ENCODE results near the gene RPS19. TPM values are rescaled to one million over a fixed set of nuclear protein-coding genes. Genes with fewer than 3 reads are reported as not detected.

Gene RPS19
- total and polyA plus RNA-seq, 4 donors, result 275 to 655 (median 476) TPM

DNA sequence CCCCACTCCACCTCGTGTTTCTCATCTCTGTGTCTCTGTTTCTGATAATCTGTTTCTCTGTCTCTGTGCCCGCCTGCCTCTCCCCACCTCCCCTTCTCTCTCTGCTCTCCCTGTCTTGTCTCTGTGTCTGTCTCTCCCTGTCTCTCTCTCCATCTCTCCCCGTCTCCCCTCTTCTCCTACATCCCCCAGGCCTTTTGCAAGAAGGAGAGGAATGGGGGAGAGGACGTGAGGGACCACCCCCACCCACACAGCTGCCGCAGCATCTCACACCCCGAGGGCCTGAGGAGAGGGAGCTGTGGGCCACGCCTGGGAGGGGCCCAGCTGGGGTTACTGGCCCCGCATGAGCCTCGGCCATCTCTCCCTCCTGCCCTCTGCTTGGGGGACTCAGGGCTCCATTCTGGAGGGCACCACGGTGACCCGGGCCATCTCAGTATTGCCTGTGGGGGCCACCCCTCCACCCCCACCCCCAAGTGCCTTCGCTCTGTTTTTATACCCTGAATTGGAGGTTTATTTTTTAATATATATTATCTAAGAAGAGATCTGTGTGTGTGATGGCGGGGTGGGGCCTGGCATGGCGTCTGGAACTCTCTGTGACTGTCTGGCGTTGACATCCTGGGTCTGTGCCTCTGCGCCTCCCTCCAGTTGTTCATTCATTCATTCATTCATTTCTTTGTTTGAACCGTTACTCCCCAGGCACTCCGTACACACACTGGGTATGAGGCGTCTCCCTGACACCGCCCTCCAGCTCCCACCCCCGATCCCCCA lies 47.0 kb downstream of the RPS19 start:
- H3K27me3 ChIP-seq (ENCODE audit: control insufficient read depth in 4 of 4, insufficient read depth in 4 of 4, low read length in 3 of 4), result peaks cover 0 to 2% (median 0%) of the 10 kb centered on the region in 4 donors
- no peak for DNase-seq (ENCODE audit: low spot score)
- 90% methylated on average over 21 of the region's 21 CpGs for WGBS
- H3K36me3 ChIP-seq (ENCODE audit: control insufficient read depth in 4 of 4, insufficient read depth in 3 of 4, low read depth in 1 of 4, low read length in 3 of 4), result peaks cover 19 to 42% (median 21%) of the 10 kb centered on the region in 4 donors
- H3K4me3 ChIP-seq (ENCODE audit: low read depth in 1 of 3, low read length in 3 of 3), result no peak overlapping the region
- TF ChIP-seq NR2F2 (IDR thresholded peaks at IDR 0.05), result no peak
- TF ChIP-seq FOXA2 (IDR thresholded peaks at IDR 0.05), result no peak
- TF ChIP-seq, protein P1, sequence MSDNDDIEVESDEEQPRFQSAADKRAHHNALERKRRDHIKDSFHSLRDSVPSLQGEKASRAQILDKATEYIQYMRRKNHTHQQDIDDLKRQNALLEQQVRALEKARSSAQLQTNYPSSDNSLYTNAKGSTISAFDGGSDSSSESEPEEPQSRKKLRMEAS (IDR thresholded peaks at IDR 0.05), result no peak
- H3K9ac ChIP-seq (ENCODE audit: low read depth in 1 of 2, low read length in 2 of 2), result no peak overlapping the region
- peaks cover 0 to 7% (median 4%) of the 10 kb centered on the region in 4 donors for H3K4me1 ChIP-seq (ENCODE audit: control insufficient read depth in 4 of 4, insufficient read depth in 4 of 4, low read length in 3 of 4)
- no peak overlapping the region for H3K27ac ChIP-seq (ENCODE audit: low read depth in 1 of 2, low read length in 2 of 2)
- no peaks in the 10 kb centered on the region for H3K9me3 ChIP-seq (ENCODE audit: control insufficient read depth in 4 of 4, low read length in 3 of 4)

DNA sequence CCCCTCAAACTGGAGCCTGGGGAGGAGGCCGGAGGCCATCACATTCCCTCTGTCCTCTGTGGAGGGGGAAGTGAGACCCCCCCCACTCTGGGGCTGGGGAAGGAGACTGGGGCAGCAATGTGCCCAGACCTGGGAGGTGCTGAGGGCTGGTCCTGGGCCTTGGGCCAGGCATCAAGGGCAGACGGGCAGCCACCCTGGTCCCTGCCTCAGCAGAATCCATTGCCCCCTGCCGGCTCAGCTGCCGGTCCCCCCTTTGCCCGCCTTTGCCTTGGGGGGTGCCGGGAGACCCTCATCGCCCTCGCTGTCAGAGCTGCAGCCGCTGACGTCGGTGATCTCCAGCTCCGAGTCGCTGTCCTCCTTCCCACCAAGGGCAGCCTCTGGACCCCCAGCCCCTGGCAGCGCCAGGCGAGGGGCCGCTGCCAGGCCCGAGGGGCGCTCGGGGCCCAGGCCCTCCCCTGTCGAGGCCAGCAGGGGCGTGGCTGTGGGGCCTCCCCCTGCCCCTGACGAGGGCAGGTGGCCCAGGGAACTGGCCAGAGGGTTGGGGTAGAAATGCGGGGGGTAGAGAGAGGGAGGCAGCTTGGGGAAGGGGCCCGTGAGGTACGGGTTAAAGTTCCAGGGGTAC lies 48.0 kb downstream of the RPS19 start:
- Histone ChIP-seq H3K27me3 (ENCODE audit: control insufficient read depth in 4 of 4, insufficient read depth in 4 of 4, low read length in 3 of 4) (peaks cover 0 to 4% (median 0%) of the 10 kb centered on the region in 4 donors), H3K9ac (ENCODE audit: low read depth in 1 of 2, low read length in 2 of 2) (no peak overlapping the region), H3K4me1 (ENCODE audit: control insufficient read depth in 4 of 4, insufficient read depth in 4 of 4, low read length in 3 of 4) (peaks cover 0 to 7% (median 4%) of the 10 kb centered on the region in 4 donors), H3K4me3 (ENCODE audit: low read depth in 1 of 3, low read length in 3 of 3) (no peak overlapping the region), H3K36me3 (ENCODE audit: control insufficient read depth in 4 of 4, insufficient read depth in 3 of 4, low read depth in 1 of 4, low read length in 3 of 4) (peaks cover 12 to 32% (median 14%) of the 10 kb centered on the region in 4 donors), H3K27ac (ENCODE audit: low read depth in 1 of 2, low read length in 2 of 2) (no peak overlapping the region), H3K9me3 (ENCODE audit: control insufficient read depth in 4 of 4, low read length in 3 of 4) (no peaks in the 10 kb centered on the region)
- DNase-seq (ENCODE audit: low spot score), result no peak
- 92% methylated on average over 25 of the region's 25 CpGs for WGBS
- TF ChIP-seq GABPA (IDR thresholded peaks at IDR 0.05 in 1 of 2, conservative IDR thresholded peaks at IDR 0.05 in 1 of 2) (no peak), HNF4A (conservative IDR thresholded peaks at IDR 0.05) (no peak), NR2F2 (IDR thresholded peaks at IDR 0.05) (no peak), FOXA1 (IDR thresholded peaks at IDR 0.05) (no peak), FOXA2 (IDR thresholded peaks at IDR 0.05) (no peak), HNF4G (IDR thresholded peaks at IDR 0.05) (no peak), TAF1 (conservative IDR thresholded peaks at IDR 0.05) (no peak), JUND (IDR thresholded peaks at IDR 0.05) (no peak)
- TF ChIP-seq, protein P2, sequence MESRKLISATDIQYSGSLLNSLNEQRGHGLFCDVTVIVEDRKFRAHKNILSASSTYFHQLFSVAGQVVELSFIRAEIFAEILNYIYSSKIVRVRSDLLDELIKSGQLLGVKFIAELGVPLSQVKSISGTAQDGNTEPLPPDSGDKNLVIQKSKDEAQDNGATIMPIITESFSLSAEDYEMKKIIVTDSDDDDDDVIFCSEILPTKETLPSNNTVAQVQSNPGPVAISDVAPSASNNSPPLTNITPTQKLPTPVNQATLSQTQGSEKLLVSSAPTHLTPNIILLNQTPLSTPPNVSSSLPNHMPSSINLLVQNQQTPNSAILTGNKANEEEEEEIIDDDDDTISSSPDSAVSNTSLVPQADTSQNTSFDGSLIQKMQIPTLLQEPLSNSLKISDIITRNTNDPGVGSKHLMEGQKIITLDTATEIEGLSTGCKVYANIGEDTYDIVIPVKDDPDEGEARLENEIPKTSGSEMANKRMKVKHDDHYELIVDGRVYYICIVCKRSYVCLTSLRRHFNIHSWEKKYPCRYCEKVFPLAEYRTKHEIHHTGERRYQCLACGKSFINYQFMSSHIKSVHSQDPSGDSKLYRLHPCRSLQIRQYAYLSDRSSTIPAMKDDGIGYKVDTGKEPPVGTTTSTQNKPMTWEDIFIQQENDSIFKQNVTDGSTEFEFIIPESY (IDR thresholded peaks at IDR 0.05), result no peak

DNA sequence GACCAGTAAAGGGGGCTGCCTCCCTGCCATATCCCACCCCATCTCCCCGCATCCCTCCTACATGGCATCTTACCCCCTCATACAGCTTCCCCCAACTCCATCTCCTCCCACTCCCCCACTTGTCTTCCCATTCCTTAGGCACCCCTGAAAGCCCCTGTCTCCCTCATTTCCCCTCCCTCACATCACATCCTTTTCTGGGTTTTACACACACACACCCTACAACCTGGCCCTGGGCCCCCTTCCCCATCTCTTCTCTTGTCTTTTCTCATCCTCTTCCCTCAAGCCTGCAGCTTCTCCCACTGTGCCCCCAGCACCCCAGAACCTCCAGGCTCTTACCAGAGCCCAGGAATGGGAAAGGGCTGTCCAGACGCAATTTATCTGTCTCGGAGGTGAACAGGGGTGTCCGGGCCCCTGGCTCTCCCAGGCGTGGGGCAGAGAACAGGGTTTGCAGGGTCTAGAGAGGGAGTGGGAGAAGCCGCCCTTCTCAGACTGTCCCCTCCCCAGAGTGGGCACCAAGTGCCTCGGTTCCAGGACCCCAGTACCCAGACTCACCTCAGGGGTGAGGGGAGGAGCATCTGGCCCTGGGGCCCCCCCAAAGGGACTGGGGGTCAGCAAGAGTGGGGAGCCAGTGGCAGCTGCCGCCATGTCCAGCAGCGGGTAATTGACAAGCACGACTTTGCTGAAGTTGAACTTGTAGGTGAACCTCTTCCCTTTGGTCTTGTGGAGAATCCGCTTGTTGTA lies 48.8 kb downstream of the RPS19 start:
- TF ChIP-seq, protein P3, sequence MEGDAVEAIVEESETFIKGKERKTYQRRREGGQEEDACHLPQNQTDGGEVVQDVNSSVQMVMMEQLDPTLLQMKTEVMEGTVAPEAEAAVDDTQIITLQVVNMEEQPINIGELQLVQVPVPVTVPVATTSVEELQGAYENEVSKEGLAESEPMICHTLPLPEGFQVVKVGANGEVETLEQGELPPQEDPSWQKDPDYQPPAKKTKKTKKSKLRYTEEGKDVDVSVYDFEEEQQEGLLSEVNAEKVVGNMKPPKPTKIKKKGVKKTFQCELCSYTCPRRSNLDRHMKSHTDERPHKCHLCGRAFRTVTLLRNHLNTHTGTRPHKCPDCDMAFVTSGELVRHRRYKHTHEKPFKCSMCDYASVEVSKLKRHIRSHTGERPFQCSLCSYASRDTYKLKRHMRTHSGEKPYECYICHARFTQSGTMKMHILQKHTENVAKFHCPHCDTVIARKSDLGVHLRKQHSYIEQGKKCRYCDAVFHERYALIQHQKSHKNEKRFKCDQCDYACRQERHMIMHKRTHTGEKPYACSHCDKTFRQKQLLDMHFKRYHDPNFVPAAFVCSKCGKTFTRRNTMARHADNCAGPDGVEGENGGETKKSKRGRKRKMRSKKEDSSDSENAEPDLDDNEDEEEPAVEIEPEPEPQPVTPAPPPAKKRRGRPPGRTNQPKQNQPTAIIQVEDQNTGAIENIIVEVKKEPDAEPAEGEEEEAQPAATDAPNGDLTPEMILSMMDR (IDR thresholded peaks at IDR 0.05; ENCODE audit: low read depth, low read length, missing input control), result no peak
- no peak for TF ChIP-seq TAF1 (conservative IDR thresholded peaks at IDR 0.05)
- TF ChIP-seq SP1 (IDR thresholded peaks at IDR 0.05), result no peak
- TF ChIP-seq RAD21 (IDR thresholded peaks at IDR 0.05), result no peak
- TF ChIP-seq NR2F2 (IDR thresholded peaks at IDR 0.05), result no peak
- TF ChIP-seq, protein P2 (IDR thresholded peaks at IDR 0.05), result no peak
- no peak for TF ChIP-seq YY1 (IDR thresholded peaks at IDR 0.05)
- Histone ChIP-seq H3K27me3 (ENCODE audit: control insufficient read depth in 4 of 4, insufficient read depth in 4 of 4, low read length in 3 of 4) (peaks cover 0 to 4% (median 0%) of the 10 kb centered on the region in 4 donors), H3K27ac (ENCODE audit: low read depth in 1 of 2, low read length in 2 of 2) (no peak overlapping the region), H3K9me3 (ENCODE audit: control insufficient read depth in 4 of 4, low read length in 3 of 4) (no peaks in the 10 kb centered on the region), H3K36me3 (ENCODE audit: control insufficient read depth in 4 of 4, insufficient read depth in 3 of 4, low read depth in 1 of 4, low read length in 3 of 4) (peaks cover 8 to 27% (median 9%) of the 10 kb centered on the region in 4 donors), H3K4me1 (ENCODE audit: control insufficient read depth in 4 of 4, insufficient read depth in 4 of 4, low read length in 3 of 4) (peaks cover 0 to 6% (median 4%) of the 10 kb centered on the region in 4 donors), H3K4me3 (ENCODE audit: low read depth in 1 of 3, low read length in 3 of 3) (no peak overlapping the region), H3K9ac (ENCODE audit: low read depth in 1 of 2, low read length in 2 of 2) (no peak overlapping the region)
- 87% methylated on average over 11 of the region's 11 CpGs for WGBS
- no peak for DNase-seq (ENCODE audit: low spot score)
